CD14-positive monocyte (primary cell): ENCODE results near the gene NEK6. TPM values are rescaled to one million over a fixed set of nuclear protein-coding genes. Genes with fewer than 3 reads are reported as not detected.

Source experiments
- DNase-seq, 3 donors: peaks; one replicate each; pipeline ENCODE4 v3.0.0-alpha.2; 2011 to 2022
- H2AFZ ChIP-seq: 2 replicates; pipeline ENCODE4 v1.6.0; 2012; ENCODE audit warnings: mild to moderate bottlenecking, low read depth, low read length, inconsistent platforms; ENCODE audit not compliant: insufficient read depth, poor library complexity, severe bottlenecking
- H3K27ac ChIP-seq, 2 donors: 1 replicate in 1 of 2; 2 replicates in 1 of 2; pipeline ENCODE4 v1.5.1; 2012 to 2013; ENCODE audit warnings: low read length in 2 of 2, control low read depth in 1 of 2, inconsistent platforms in 1 of 2, low read depth in 1 of 2, mild to moderate bottlenecking in 1 of 2
- H3K27me3 ChIP-seq, 2 donors: one replicate each; pipeline versions ENCODE4 v1.6.0 to v1.6.1; 2011 to 2013; ENCODE audit warnings: low read length in 2 of 2; ENCODE audit not compliant: control insufficient read depth in 2 of 2, insufficient read depth in 2 of 2
- H3K36me3 ChIP-seq, 2 donors: replicated peaks in 1 of 2; 1 replicate in 1 of 2; 2 replicates in 1 of 2; pipeline versions ENCODE4 v1.5.1 to v1.6.1; 2012 to 2013; ENCODE audit warnings: low read length in 2 of 2, control low read depth in 1 of 2, inconsistent platforms in 1 of 2, mild to moderate bottlenecking in 1 of 2; ENCODE audit not compliant: insufficient read depth in 2 of 2, control insufficient read depth in 1 of 2
- H3K4me1 ChIP-seq, 2 donors: 1 replicate in 1 of 2; 2 replicates in 1 of 2; pipeline versions ENCODE4 v1.5.1 to v1.6.1; 2012 to 2013; ENCODE audit warnings: low read length in 2 of 2, control low read depth in 1 of 2, inconsistent platforms in 1 of 2, mild to moderate bottlenecking in 1 of 2, moderate library complexity in 1 of 2; ENCODE audit not compliant: insufficient read depth in 2 of 2, control insufficient read depth in 1 of 2
- H3K4me2 ChIP-seq: replicated peaks from 2 replicates; pipeline ENCODE3; 2012; ENCODE audit warnings: low read length, moderate library complexity, mild to moderate bottlenecking; ENCODE audit not compliant: poor library complexity, severe bottlenecking; ENCODE audit errors: extremely low read depth
- H3K4me3 ChIP-seq, 3 experiments: fragments of 200-600 bp in 1 of 3; sonication (generic) in 1 of 3; replicated peaks in 1 of 3; 1 replicate in 2 of 3; 2 replicates in 1 of 3; pipeline ENCODE4 v1.5.1; 2011 to 2013; ENCODE audit warnings: low read length in 3 of 3, mild to moderate bottlenecking in 3 of 3, control low read depth in 2 of 3, low read depth in 2 of 3, inconsistent platforms in 1 of 3, moderate library complexity in 1 of 3
- H3K79me2 ChIP-seq: 2 replicates; pipeline ENCODE4 v1.6.0; 2012; ENCODE audit warnings: mild to moderate bottlenecking, control low read depth, inconsistent platforms, low read length, moderate library complexity; ENCODE audit not compliant: insufficient read depth
- H3K9ac ChIP-seq: 2 replicates; pipeline ENCODE4 v1.6.0; 2017; ENCODE audit warnings: low read length, mild to moderate bottlenecking; ENCODE audit not compliant: insufficient read depth, poor library complexity, severe bottlenecking
- H3K9me3 ChIP-seq, 2 donors: replicated peaks in 1 of 2; 1 replicate in 1 of 2; 2 replicates in 1 of 2; pipeline versions ENCODE4 v1.5.1 to v1.6.1; 2012 to 2013; ENCODE audit warnings: low read length in 2 of 2, control low read depth in 1 of 2; ENCODE audit not compliant: control insufficient read depth in 1 of 2, insufficient read depth in 1 of 2
- H4K20me1 ChIP-seq: 2 replicates; pipeline ENCODE4 v1.6.0; 2012; ENCODE audit warnings: mild to moderate bottlenecking, low read length, control low read depth, moderate library complexity; ENCODE audit not compliant: insufficient read depth
- H3K27ac Mint-ChIP-seq, 7 donors: one replicate each; pipeline ENCODE4 v1.8.0; 2020; ENCODE audit warnings: mild to moderate bottlenecking in 7 of 7, mixed read lengths in 7 of 7, moderate library complexity in 6 of 7, inconsistent platforms in 2 of 7
- H3K27me3 Mint-ChIP-seq, 3 donors: one replicate each; pipeline ENCODE4 v1.8.0; 2021 to 2022; ENCODE audit warnings: low read depth in 3 of 3, mild to moderate bottlenecking in 3 of 3, mixed read lengths in 3 of 3, moderate library complexity in 3 of 3, inconsistent platforms in 1 of 3
- H3K36me3 Mint-ChIP-seq, 2 donors: one replicate each; pipeline ENCODE4 v1.8.0; 2020; ENCODE audit warnings: mixed read lengths in 2 of 2, inconsistent platforms in 1 of 2, mild to moderate bottlenecking in 1 of 2
- H3K4me1 Mint-ChIP-seq: one replicate; pipeline ENCODE4 v1.8.0; 2020; ENCODE audit warnings: mild to moderate bottlenecking, mixed read lengths
- H3K4me3 Mint-ChIP-seq, 2 donors: one replicate each; pipeline ENCODE4 v1.8.0; 2020; ENCODE audit warnings: mild to moderate bottlenecking in 2 of 2, mixed read lengths in 2 of 2, moderate library complexity in 1 of 2
- H3K9me3 Mint-ChIP-seq, 7 donors: one replicate each; pipeline ENCODE4 v1.8.0; 2020 to 2022; ENCODE audit warnings: mixed read lengths in 7 of 7, mild to moderate bottlenecking in 6 of 7, moderate library complexity in 6 of 7, inconsistent platforms in 2 of 7
- WGBS: methylation state at CpG from one replicate; pipeline ENCODE4 v1.1.5; 2013; ENCODE audit warnings: missing lambda C conversion rate; ENCODE audit not compliant: insufficient coverage; 5-methylcytosine and 5-hydroxymethylcytosine counted together
- intact Hi-C, 2 donors: fragments of 100-400 bp; cut with micrococcal nuclease; formaldehyde crosslinking; loops; one replicate each; pipeline versions ENCODE4 v1.15.0 to v1.15.1; 2023
- polyA plus RNA-seq, 3 donors: library from polyadenylated mRNA; depleted of rRNA in 1 of 3; unstranded in 2 of 3; stranded (reverse) in 1 of 3; fragments of 300-500 nt in 2 of 3; fragments of >200 nt in 1 of 3; fragmentation: Illumina TruSeq in 2 of 3; gene quantifications; 1 replicate in 2 of 3; 2 replicates in 1 of 3; pipeline ENCODE4 v1.2.3, GENCODE V29; 2012 to 2021
- TF ChIP-seq, protein P1 (sequence below): fragments of 200-600 bp; IDR thresholded peaks from one replicate; pipeline ENCODE4 v1.8.0; 2022; ENCODE audit warnings: antibody characterized with exemption, mild to moderate bottlenecking

Gene NEK6
- polyA plus RNA-seq, 3 donors = 26.1 to 46.0 (median 35.8) TPM

DNA sequence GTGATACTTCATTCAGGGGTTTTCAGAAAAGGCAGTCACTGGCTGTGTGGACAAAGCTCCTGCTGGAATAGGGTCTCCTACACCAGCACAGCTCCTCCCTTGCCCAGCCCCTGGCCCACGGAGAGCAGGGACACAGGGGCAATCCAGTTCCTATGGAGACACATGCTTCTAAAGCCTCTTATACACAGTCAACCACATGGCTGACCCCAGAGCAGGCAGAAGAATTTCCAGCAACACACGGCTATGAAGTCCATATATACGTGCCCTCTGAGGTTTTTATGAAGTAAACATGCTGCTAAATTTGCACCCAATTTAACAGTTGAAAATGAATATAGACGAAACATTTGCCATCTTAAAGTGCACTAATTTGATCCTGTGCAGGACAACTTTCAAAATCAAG is 138.1 kb downstream of the NEK6 start:
- DNase-seq = no peak
- Histone ChIP-seq H3K9ac (no peak overlapping the region), H3K4me1 (peaks cover 58 to 65% of the 10 kb centered on the region in 2 donors), H3K4me3 (no peak overlapping the region), H2AFZ (no peak overlapping the region), H3K27me3 (no peaks in the 10 kb centered on the region), H3K27ac (no peak overlapping the region), H3K4me2 (no peak overlapping the region), H4K20me1 (peaks cover 40% of the 10 kb centered on the region), H3K79me2 (peaks cover 78% of the 10 kb centered on the region), H3K9me3 (no peaks in the 10 kb centered on the region), H3K36me3 (peaks cover 0 to 28% of the 10 kb centered on the region in 2 donors)
- Mint-ChIP-seq H3K9me3 (no peaks in the 10 kb centered on the region), H3K4me1 (peaks cover 71% of the 10 kb centered on the region), H3K36me3 (peaks cover 12 to 27% of the 10 kb centered on the region in 2 donors), H3K27me3 (peaks cover 0 to 3% (median 0%) of the 10 kb centered on the region in 3 donors), H3K4me3 (no peak overlapping the region), H3K27ac (no peak overlapping the region)
- intact Hi-C loops = loop anchor here in 1 of 2 donors (2.0 kb wide), 1 partner anchor 15 kb away; no protein-coding TSS in a partner anchor
- TF ChIP-seq, protein P1, sequence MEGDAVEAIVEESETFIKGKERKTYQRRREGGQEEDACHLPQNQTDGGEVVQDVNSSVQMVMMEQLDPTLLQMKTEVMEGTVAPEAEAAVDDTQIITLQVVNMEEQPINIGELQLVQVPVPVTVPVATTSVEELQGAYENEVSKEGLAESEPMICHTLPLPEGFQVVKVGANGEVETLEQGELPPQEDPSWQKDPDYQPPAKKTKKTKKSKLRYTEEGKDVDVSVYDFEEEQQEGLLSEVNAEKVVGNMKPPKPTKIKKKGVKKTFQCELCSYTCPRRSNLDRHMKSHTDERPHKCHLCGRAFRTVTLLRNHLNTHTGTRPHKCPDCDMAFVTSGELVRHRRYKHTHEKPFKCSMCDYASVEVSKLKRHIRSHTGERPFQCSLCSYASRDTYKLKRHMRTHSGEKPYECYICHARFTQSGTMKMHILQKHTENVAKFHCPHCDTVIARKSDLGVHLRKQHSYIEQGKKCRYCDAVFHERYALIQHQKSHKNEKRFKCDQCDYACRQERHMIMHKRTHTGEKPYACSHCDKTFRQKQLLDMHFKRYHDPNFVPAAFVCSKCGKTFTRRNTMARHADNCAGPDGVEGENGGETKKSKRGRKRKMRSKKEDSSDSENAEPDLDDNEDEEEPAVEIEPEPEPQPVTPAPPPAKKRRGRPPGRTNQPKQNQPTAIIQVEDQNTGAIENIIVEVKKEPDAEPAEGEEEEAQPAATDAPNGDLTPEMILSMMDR = no peak
- WGBS = 94% methylated on average over 4 of the region's 4 CpGs

DNA sequence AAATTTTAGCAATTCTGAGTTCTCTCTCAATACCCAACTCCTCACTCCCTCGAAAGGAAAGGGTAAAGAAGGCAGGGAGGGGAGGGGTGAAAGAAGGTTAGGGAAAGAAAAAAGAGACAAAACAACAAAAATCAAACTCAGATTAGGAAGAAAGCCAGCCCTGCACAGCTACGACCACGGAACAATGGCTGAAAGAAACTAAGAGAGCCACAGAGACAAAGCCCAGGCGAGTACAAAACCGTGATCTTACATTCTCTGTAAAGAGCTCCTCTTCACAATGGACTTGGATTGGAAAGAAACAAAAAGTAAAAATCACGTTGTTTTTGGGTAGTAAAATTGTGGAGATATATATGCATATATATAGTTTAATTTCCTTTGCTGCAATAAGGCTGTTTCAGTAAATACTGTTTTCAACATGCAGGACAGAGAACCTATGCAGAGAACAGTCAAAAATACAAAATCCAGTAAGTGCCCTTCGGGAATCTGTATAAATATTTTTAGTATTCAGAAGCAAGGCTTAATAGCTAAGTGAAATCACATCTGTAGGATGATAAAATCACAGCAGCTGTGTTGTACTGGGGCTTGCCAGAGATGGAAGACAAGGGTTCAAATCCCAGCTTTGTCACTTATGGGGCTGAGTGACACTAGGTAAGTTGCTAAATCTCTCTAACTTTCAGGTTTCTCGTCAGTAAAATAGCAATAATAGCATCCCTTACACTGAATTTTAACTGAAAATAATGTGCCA is 140.6 kb downstream of the NEK6 start:
- H3K27me3 ChIP-seq = no peaks in the 10 kb centered on the region
- Mint-ChIP-seq H3K4me1 (peaks cover 52% of the 10 kb centered on the region), H3K36me3 (peaks cover 34 to 50% of the 10 kb centered on the region in 2 donors), H3K27ac (peak overlapping the region in 4 of 7 donors; percentile 13 to 60 (median 34)), H3K9me3 (no peaks in the 10 kb centered on the region), H3K27me3 (peaks cover 0 to 3% (median 0%) of the 10 kb centered on the region in 3 donors), H3K4me3 (no peak overlapping the region)
- H4K20me1 ChIP-seq = peaks cover 54% of the 10 kb centered on the region
- H3K4me3 ChIP-seq = no peak overlapping the region
- H3K9me3 ChIP-seq = no peaks in the 10 kb centered on the region
- TF ChIP-seq, protein P1 = no peak
- H3K79me2 ChIP-seq = peaks cover 82% of the 10 kb centered on the region
- intact Hi-C loops = no loop called here
- peaks cover 33 to 40% of the 10 kb centered on the region in 2 donors for H3K4me1 ChIP-seq
- peaks cover 14 to 53% of the 10 kb centered on the region in 2 donors for H3K36me3 ChIP-seq
- H3K9ac ChIP-seq = no peak overlapping the region
- DNase-seq = no peak
- H3K4me2 ChIP-seq = no peak overlapping the region
- H2AFZ ChIP-seq = no peak overlapping the region
- H3K27ac ChIP-seq = no peak overlapping the region
- WGBS = no CpG with 5 or more reads among the region's 8 CpGs
